HG02943 (cell line): ENCODE results near the gene RETREG1.

Experiments
- ATAC-seq: cut with Tn5 transposase; IDR thresholded peaks from one replicate; pipeline ENCODE4 v1.9.1; 2021; ENCODE audit warnings: mild to moderate bottlenecking, low read depth, moderate library complexity; ENCODE audit not compliant: unreplicated experiment

The RETREG1 gene

GRCh38 chr5:16586556-16586955 lies 30.2 kb downstream of the RETREG1 start:
- no peak for ATAC-seq

- ATAC-seq = no peak
These were observed 31.6 kb downstream of the RETREG1 start for GRCh38 chr5:16585041-16585667.

GRCh38 chr5:16582081-16582480 lies 34.7 kb downstream of the RETREG1 start:
- no peak for ATAC-seq

GRCh38 chr5:16580382-16580781 lies 36.4 kb downstream of the RETREG1 start:
- ATAC-seq = no peak

- ATAC-seq = no peak
These were observed 37.5 kb downstream of the RETREG1 start for GRCh38 chr5:16579142-16579847.

GRCh38 chr5:16578474-16578883 lies 38.3 kb downstream of the RETREG1 start:
- no peak for ATAC-seq

- no peak for ATAC-seq
These were observed 39.1 kb downstream of the RETREG1 start for GRCh38 chr5:16577677-16578076.

GRCh38 chr5:16574789-16575721 lies 41.7 kb downstream of the RETREG1 start:
- ATAC-seq = no peak

GRCh38 chr5:16573401-16573800 lies 43.4 kb downstream of the RETREG1 start:
- ATAC-seq = no peak

GRCh38 chr5:16572289-16573015 lies 44.3 kb downstream of the RETREG1 start:
- ATAC-seq = no peak

- no peak for ATAC-seq
These were observed 45.8 kb downstream of the RETREG1 start for GRCh38 chr5:16571016-16571415.

GRCh38 chr5:16570121-16570815 lies 46.5 kb downstream of the RETREG1 start:
- ATAC-seq = no peak

GRCh38 chr5:16568875-16569580 lies 47.8 kb downstream of the RETREG1 start:
- no peak for ATAC-seq

- ATAC-seq = no peak
These were observed 49.4 kb downstream of the RETREG1 start for GRCh38 chr5:16567365-16567764.

- no peak for ATAC-seq
These were observed 51.7 kb downstream of the RETREG1 start for GRCh38 chr5:16565118-16565517.

- no peak for ATAC-seq
These were observed 52.4 kb downstream of the RETREG1 start for GRCh38 chr5:16564248-16564867.

GRCh38 chr5:16563686-16564085 lies 53.1 kb downstream of the RETREG1 start:
- ATAC-seq = no peak

- ATAC-seq = no peak
These were observed 55.1 kb downstream of the RETREG1 start for GRCh38 chr5:16561660-16562059.

- ATAC-seq = no peak
These were observed 57.1 kb downstream of the RETREG1 start for GRCh38 chr5:16559702-16560101.
